ENCODE data around the gene NPHP3.
A peak's percentile ranks its signal among the peaks of the same experiment; 100 is the strongest.

NPHP3 gene

DNA sequence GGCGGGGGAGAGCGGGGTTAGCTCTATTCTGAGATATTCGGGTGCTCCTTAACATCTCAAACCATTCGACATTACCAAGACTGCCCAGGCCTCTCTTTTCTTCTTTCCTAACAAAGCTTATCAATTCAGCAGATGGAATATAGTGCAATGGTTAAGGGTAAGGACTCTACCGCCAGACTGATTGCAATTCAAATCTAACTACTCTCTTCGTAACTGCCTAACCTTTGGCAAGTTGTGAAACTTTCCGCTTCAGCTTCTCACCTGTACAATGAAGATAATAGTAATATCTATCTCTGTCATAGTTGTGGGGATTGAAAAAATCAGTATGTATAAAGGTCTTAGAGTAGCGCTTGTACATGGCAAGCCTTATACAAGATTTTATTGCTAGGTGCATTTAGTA lies 61.1 kb downstream of the NPHP3 start:
- Mint-ChIP-seq H3K4me1 (ENCODE audit: low read depth) (peaks cover 73% of the 10 kb centered on the region), H3K4me3 (peak overlapping the region; percentile 97), H3K36me3 (no peaks in the 10 kb centered on the region), H3K27ac (peak overlapping the region; percentile 97), H3K27me3 (no peaks in the 10 kb centered on the region), H3K9me3 (ENCODE audit: low read depth) (no peaks in the 10 kb centered on the region)

DNA sequence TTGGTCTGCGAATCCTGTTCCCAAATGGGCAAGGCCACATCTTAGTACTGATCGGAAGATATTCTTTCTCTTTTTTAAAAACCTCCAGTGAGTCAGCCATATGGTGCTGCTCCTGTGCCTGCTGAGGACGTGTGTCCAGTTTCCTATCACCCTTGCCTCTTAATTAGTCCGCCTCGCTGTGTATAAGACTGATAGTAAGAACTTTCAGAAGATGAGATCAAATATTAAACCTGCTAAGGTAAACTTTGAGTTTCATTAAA lies 61.5 kb downstream of the NPHP3 start:
- Mint-ChIP-seq H3K9me3 (ENCODE audit: low read depth) (no peaks in the 10 kb centered on the region), H3K4me3 (peak overlapping the region; percentile 97), H3K4me1 (ENCODE audit: low read depth) (peaks cover 73% of the 10 kb centered on the region), H3K27me3 (no peaks in the 10 kb centered on the region), H3K36me3 (no peaks in the 10 kb centered on the region), H3K27ac (peak overlapping the region; percentile 97)

DNA sequence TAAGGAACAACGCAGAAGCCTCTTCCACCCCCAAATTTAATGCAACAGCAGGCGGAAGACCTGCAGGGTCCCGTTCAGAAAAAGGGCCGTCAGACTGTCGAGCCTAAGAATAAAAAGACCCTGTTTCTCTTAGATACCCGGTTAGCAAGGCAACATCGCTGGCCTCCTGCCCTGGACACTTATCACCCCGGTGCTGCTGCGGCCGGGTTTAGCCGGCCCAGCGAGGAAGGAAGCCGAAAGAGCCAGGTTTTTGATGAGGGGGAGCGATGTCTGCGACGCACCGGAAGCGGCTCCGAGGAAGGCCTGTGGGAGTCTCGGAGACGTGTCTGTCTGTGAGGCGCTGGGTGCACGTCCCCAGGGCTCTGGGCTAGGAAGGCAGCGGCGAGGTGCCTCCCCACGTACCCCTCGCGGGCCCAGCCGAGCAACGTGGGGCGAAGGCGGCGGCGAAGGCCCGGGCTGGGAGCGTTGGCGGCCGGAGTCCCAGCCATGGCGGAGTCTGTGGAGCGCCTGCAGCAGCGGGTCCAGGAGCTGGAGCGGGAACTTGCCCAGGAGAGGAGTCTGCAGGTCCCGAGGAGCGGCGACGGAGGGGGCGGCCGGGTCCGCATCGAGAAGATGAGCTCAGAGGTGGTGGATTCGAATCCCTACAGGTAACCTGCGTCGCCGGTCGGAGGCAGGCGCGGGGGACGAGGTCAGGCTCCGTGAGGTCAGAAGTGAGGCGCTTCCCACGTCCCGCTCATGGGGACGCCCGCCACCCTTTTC lies 62.0 kb downstream of the NPHP3 start, which contains the start of gene UBA5:
Gene UBA5 (plus strand): TSS at position 278 of the 759 bp plus-strand sequence. CDS start 209 bp downstream, at position 487.
- Mint-ChIP-seq H3K36me3 (no peaks in the 10 kb centered on the region), H3K27me3 (no peaks in the 10 kb centered on the region), H3K27ac (peak within 1 kb of the TSS; percentile 97), H3K4me3 (peak within 1 kb of the TSS; percentile 97), H3K9me3 (ENCODE audit: low read depth) (no peaks in the 10 kb centered on the region), H3K4me1 (ENCODE audit: low read depth) (peaks cover 72% of the 10 kb centered on the region)

DNA sequence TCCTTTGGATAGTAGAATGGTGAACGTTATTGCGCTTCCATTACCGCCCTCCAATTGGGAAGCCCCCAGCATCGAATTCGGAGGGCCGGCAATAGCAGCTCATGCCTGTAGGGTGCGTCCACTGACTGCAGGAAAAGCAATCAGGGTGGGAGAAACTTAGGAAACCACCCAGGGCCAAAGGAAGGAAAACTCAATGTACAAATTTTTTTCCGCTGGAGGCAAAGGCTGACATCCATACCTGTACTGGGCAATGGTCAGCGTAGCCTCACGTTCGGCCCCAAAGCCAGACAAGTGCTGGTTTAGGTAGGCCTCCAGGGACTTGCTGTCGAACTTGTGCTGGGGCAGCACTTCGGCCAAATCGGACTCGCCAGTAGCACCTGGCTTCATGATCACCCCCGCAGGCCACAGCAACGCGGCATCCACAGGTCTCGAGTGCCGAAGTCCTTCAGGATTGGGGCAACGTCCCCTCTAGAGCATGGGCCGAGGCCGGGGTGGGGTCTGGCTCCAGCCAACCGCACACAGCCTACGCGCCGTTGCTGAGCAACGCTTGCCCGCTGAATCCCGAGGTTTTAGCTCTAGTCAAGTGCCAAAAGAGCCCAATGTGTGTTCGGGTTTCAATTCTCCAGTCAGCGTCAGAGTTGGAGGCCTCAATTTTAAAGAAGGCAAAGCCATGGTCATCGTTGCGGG lies 62.7 kb downstream of the NPHP3 start, which contains the start of gene ACAD11:
Gene ACAD11 (minus strand): TSS at position 445 of the 687 bp plus-strand sequence. CDS start 58 bp downstream, at position 387.
- H3K36me3 Mint-ChIP-seq: no peaks in the 10 kb centered on the region

DNA sequence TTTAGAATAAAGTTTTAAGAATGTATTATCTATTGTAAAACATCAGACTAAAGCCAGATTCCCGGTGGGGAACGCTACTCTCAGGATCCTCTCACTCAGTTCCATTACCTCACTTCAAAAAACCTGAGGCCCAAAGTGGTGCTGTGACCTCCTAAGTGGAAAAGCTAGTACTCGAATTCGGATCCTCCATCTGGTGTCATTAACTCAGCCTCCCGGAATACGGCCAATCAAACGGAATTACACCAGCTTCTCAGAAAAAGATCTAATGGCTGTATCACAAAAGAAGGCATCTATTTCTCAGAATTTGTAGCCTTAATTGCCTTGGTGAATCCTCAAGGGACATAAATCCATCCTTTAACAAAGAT lies 63.2 kb downstream of the NPHP3 start:
- Mint-ChIP-seq H3K36me3 (no peaks in the 10 kb centered on the region), H3K27ac (peak overlapping the region; percentile 97), H3K27me3 (no peaks in the 10 kb centered on the region), H3K9me3 (ENCODE audit: low read depth) (no peaks in the 10 kb centered on the region), H3K4me1 (ENCODE audit: low read depth) (peaks cover 65% of the 10 kb centered on the region), H3K4me3 (peak overlapping the region; percentile 97)

More for the DNA sequence above, 62.7 kb downstream of the NPHP3 start, which contains the start of gene ACAD11:
- Mint-ChIP-seq H3K9me3 (ENCODE audit: low read depth) (no peaks in the 10 kb centered on the region), H3K27me3 (no peaks in the 10 kb centered on the region), H3K27ac (peak within 1 kb of the TSS; percentile 97), H3K4me3 (peak within 1 kb of the TSS; percentile 97), H3K4me1 (ENCODE audit: low read depth) (peaks cover 69% of the 10 kb centered on the region)

DNA sequence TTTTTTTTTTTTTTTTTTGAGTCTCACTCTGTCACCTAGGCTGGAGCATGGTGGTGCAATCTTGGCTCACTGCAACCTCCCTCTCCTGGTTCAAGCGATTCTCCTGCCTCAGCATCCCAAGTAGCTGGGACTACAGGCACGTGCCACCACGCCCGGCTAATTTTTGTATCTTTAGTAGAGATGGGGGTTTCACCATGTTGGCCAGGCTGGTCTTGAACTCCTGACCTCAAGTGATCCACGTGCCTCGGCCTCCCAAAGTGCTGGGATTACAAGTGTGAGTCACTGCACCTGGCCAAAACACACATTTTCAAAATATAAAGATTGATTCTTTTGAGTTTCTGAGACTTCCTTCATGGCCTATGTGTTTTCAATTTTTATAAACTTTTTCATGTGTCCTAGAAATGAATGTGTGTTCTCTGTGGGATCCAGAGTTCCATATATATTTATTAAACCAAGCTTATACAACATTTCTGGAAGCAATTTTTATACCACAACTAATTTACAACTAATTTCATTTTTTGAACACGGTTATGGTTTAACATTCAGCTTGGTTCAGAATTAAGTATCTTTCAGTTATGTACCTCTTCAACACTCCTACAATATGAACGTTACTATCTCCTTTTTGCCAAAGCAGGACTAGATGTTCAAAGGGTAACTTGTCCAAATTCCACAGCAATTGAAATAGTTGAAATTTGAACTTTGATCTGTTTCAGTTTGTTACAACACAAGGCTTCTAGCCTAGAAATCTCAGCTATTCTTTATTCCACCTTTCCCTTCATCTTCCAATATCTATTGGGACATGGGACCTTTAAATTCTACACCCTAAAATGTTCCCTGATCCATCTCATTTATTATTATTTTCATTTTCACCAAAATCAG lies 64.1 kb downstream of the NPHP3 start:
- Mint-ChIP-seq H3K4me1 (ENCODE audit: low read depth) (peaks cover 56% of the 10 kb centered on the region), H3K9me3 (ENCODE audit: low read depth) (no peaks in the 10 kb centered on the region), H3K27ac (no peak overlapping the region), H3K4me3 (peak overlapping the region; percentile 97), H3K27me3 (no peaks in the 10 kb centered on the region), H3K36me3 (no peaks in the 10 kb centered on the region)

DNA sequence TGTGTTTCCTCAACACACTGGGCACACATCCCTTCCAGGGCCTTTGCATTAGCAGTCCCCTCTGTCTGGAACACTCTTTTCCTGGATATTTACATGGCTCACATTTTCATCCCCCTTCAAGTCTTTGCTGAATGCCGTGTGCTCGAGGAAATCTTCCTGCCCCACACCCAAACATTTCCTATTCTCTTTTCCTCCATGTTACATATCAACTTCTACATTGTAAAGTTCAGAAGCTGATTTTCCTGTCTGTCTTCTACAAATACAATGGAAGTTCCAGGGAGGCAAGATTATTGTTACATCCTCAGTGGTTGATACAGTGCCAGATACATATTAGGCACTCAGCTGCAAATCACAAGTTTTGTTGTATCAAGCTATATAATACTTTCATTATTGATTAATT lies 66.7 kb downstream of the NPHP3 start:
- H3K27me3 Mint-ChIP-seq: no peaks in the 10 kb centered on the region
- no peak overlapping the region for H3K27ac Mint-ChIP-seq
- H3K4me1 Mint-ChIP-seq (ENCODE audit: low read depth): peaks cover 38% of the 10 kb centered on the region
- H3K4me3 Mint-ChIP-seq: no peak overlapping the region
- no peaks in the 10 kb centered on the region for H3K9me3 Mint-ChIP-seq (ENCODE audit: low read depth)
- no peaks in the 10 kb centered on the region for H3K36me3 Mint-ChIP-seq

DNA sequence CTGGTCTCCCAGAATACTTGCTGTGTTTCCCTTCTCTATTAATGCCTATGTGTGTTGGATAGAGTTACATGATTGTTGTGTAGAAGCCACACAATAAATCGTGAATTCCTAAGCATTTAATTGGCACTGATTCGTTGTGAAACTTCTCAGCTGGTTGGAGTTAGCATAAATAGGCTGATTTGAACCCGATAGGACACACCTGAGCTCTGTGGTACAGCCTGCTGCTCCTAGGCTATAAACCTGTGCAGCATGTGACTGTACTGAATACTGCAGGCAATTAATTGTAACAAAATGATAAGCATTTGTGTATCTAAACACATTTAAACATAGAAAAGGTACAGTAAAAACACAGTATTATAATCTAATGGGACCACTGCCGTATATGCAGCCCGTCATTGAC lies 67.5 kb downstream of the NPHP3 start:
- no peaks in the 10 kb centered on the region for H3K27me3 Mint-ChIP-seq
- H3K4me3 Mint-ChIP-seq: no peak overlapping the region
- peaks cover 38% of the 10 kb centered on the region for H3K4me1 Mint-ChIP-seq (ENCODE audit: low read depth)
- no peaks in the 10 kb centered on the region for H3K9me3 Mint-ChIP-seq (ENCODE audit: low read depth)
- no peaks in the 10 kb centered on the region for H3K36me3 Mint-ChIP-seq
- H3K27ac Mint-ChIP-seq: no peak overlapping the region

DNA sequence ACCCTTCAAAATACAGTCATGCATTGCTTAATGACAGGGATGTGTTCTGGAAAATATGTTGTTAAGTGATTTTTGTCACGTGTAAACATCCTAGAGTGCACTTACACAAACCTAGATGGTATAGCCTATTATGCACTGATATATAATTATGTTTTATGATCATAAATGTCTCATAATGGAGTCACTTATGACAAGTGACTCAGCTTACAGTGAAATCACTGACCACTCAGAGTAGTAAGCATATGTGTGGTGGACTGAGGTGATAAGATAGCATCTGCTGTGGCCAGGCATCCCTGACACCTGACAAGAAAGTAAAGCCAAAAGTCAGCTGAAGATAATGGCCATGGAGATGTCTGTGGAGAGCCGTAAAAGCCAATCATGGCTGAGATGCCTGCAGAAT lies 68.0 kb downstream of the NPHP3 start:
- no peak overlapping the region for H3K4me3 Mint-ChIP-seq
- no peaks in the 10 kb centered on the region for H3K9me3 Mint-ChIP-seq (ENCODE audit: low read depth)
- no peaks in the 10 kb centered on the region for H3K36me3 Mint-ChIP-seq
- H3K27ac Mint-ChIP-seq: no peak overlapping the region
- H3K27me3 Mint-ChIP-seq: no peaks in the 10 kb centered on the region
- H3K4me1 Mint-ChIP-seq (ENCODE audit: low read depth): peaks cover 37% of the 10 kb centered on the region

DNA sequence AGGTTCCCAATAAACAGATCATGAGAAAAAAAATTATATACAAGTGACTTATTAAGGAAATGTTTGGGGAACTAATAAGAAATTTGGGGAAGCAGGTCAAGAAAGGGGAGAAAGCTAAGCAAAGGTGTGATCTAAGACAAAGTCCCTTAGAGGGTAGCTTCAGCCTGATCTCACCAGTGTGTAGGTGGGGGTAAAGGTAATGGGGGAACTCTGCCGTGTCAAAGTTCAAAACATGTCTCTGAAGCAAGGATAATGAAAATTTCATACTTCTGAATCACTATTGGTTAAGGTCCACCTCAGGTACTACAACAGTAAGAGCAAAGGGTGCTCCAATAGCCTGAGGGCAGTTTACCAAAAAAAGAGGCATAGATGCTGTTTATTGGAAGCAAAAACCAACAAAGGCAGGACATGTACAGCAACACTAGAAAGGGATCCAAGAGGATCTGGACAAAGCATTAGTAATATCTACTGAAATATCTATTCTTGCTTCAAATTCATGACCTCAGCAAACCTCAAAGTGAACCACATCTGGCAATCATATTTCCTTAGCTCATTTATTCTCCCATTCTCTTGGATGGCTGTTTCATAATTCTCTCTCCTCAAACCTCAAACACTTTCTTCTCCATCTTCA lies 69.5 kb downstream of the NPHP3 start:
- no peaks in the 10 kb centered on the region for H3K27me3 Mint-ChIP-seq

DNA sequence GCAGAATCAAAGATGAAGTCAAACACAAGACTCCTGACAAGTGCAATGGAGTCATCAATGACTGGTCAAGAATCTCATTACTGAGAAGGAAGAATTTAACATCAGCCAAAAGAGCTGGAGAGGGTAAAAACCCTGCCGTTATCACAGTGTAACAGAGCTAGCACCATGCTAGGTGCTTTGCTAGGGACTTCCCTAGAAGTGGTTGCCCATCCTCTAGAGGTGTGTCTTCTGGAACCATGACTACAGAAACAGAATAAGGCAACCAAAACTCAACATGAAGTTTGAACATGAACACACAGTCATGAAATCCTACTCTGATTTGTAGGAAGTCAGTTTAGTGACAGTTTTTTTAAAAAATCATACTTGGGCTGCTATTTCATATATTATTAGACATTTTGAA lies 72.1 kb downstream of the NPHP3 start:
- Mint-ChIP-seq H3K4me1 (ENCODE audit: low read depth) (peaks cover 6% of the 10 kb centered on the region), H3K27me3 (no peaks in the 10 kb centered on the region), H3K9me3 (ENCODE audit: low read depth) (no peaks in the 10 kb centered on the region), H3K36me3 (no peaks in the 10 kb centered on the region), H3K27ac (no peak overlapping the region), H3K4me3 (no peak overlapping the region)

More for the DNA sequence above, 69.5 kb downstream of the NPHP3 start:
- Mint-ChIP-seq H3K36me3 (no peaks in the 10 kb centered on the region), H3K9me3 (ENCODE audit: low read depth) (no peaks in the 10 kb centered on the region), H3K4me1 (ENCODE audit: low read depth) (peaks cover 26% of the 10 kb centered on the region), H3K4me3 (no peak overlapping the region), H3K27ac (no peak overlapping the region)

DNA sequence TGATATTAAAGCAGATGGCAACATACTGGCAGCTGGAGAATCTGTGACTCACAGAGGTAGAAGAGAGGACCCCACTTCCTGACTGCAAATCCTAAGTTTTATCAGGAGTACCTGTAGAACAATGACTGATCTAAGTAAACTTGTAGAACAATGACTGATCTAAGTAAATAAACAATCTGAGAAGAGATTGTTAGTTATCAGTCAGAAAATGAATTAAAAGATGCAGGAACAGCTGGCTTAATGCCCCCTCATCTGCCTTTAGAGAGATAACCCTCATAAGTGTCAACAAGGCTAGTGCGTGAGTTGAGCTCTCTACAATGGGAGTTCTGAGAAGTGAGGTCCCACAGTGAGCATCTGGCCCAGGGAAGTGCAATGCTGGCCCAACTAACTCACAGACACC lies 77.2 kb downstream of the NPHP3 start:
- Mint-ChIP-seq H3K9me3 (ENCODE audit: low read depth) (no peaks in the 10 kb centered on the region), H3K27ac (no peak overlapping the region), H3K27me3 (no peaks in the 10 kb centered on the region), H3K4me1 (ENCODE audit: low read depth) (peaks cover 5% of the 10 kb centered on the region), H3K36me3 (peaks cover 2% of the 10 kb centered on the region), H3K4me3 (no peak overlapping the region)

DNA sequence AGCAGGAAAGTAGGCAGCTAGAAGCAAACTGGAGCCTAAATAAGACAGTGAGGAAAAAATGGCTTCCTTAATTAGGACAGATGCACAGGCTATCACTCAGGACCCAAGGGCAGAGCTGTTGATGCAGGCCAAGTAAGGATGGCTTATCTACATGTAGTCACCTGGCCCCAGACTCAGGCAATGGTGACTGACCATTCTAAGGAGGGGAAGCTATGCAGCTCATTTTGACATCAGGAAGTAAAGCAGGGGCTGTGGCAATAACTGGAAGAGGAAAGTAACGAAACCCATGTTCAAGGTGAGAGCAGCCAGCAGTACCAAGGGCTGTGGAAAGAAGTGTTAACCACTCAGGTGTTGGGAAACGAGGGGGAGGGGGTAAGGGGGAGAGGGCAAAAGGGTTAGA lies 78.8 kb downstream of the NPHP3 start:
- peaks cover 2% of the 10 kb centered on the region for H3K36me3 Mint-ChIP-seq
- H3K4me3 Mint-ChIP-seq: no peak overlapping the region
- no peaks in the 10 kb centered on the region for H3K9me3 Mint-ChIP-seq (ENCODE audit: low read depth)
- no peaks in the 10 kb centered on the region for H3K27me3 Mint-ChIP-seq
- peaks cover 2% of the 10 kb centered on the region for H3K4me1 Mint-ChIP-seq (ENCODE audit: low read depth)
- H3K27ac Mint-ChIP-seq: no peak overlapping the region

DNA sequence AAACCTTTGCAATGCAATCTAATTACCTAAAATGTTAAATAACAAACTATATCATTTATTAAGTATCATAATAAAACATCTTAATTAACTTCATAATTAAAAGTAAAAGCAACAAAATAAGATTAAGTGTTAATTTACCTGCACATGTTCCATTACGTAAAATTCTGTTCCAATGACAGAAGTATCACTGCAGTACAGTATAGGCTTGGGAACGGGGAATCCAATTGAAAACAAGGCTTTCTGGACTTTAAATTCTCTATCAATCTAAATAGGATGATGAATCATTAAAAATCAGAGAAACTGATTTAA lies 79.7 kb downstream of the NPHP3 start:
- Mint-ChIP-seq H3K27me3 (no peaks in the 10 kb centered on the region), H3K4me1 (ENCODE audit: low read depth) (peaks cover 2% of the 10 kb centered on the region), H3K4me3 (no peak overlapping the region), H3K36me3 (peaks cover 2% of the 10 kb centered on the region), H3K9me3 (ENCODE audit: low read depth) (no peaks in the 10 kb centered on the region), H3K27ac (no peak overlapping the region)
